A673 (cell line): ENCODE data around the gene TRDMT1.

ENCODE experiments used
- CTCF ChIP-seq: fragments of 300-800, 200-600 bp; sonication (generic); conservative IDR thresholded peaks from 2 replicates; pipeline ENCODE4 v1.5.1; 2017; ENCODE audit warnings: low read depth, mild to moderate bottlenecking, antibody characterized with exemption, low read length, moderate library complexity, mixed read lengths
- EZH2 ChIP-seq: fragments of 200-600 bp; sonication (generic); IDR thresholded peaks from 2 replicates; pipeline ENCODE4 v1.6.1; 2017; ENCODE audit warnings: borderline replicate concordance, low read depth, mild to moderate bottlenecking, mixed read lengths, antibody characterized with exemption, low read length; ENCODE audit not compliant: poor library complexity, severe bottlenecking

DNA sequence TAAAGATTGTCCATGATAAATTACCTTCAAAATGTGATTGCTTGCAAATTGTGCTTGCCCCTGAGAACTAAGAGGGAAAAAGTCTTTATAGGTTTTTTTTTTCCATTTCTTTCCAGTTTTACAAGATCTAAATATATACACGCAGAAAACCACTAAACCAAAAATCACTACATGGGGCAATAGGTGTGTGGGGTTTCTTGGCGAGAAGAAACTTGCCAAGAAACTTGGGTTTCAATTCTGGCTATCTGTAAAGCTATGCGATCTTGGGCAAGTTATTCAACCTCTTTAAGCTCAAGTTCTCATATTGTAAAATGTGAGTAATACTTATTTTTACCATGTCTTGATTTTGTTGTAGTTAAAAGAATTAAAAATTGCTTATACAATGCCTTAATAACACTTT lies 88.9 kb downstream of the TRDMT1 start:
- TF ChIP-seq CTCF (no peak), EZH2 (no peak)
